Measurements from ENCODE around the gene DHRS3.

Gene DHRS3

DNA sequence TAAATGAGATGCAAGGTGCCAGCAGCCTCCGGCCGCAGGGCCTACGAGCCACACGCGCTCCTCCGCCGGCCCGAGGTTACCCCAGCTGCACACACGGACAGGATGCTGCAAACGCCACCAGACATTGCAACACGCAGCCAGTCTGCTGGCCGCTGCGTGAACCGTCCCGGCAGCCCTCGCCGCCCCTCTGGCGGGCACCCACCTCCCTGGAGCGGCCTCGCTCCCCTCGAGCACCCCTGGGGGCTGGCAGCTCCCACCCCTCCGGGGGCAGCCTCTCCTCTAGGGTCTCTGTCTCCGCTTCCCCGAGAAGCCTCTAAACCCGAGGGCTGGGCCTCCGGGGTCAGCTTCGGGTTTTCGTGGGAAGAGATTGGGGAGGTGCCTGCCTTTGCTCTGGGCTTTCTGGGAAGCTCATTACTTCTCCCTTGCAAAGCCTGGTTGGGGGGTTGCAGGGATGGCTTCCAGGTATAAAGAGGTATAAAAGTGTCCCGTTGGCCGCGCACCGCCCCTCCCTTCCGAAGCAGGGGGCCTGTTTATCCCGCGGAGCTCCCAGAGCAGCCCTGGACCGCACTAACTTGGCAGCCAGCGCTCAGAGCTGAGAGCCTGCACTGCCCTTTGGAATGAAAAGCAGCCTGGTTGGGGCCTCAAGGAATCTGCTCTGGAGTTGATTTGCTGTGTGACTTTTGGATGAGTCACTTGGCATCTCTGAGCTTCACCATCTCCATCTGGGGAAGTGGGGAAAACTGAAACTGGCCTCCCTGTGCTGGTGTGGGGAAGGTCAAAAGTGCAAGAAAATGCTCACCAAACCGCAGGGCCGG lies 21.8 kb downstream of the DHRS3 start:
- peak in 1 of 2 donors; percentile 20 for DNase-seq

DNA sequence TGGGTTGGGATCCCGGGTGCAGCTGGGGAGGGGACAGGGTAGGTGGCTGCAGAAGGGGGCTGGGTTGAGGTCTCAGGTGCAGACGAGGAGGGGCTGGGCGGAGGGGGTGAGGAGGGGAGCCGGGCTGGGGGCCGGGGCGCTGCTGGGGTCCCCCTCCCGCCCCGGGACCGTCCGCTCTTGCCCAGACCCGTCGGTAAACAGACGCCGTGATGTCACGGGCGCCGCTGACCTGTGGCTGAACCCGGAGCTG lies 22.3 kb downstream of the DHRS3 start:
- DNase-seq, result no peak

DNA sequence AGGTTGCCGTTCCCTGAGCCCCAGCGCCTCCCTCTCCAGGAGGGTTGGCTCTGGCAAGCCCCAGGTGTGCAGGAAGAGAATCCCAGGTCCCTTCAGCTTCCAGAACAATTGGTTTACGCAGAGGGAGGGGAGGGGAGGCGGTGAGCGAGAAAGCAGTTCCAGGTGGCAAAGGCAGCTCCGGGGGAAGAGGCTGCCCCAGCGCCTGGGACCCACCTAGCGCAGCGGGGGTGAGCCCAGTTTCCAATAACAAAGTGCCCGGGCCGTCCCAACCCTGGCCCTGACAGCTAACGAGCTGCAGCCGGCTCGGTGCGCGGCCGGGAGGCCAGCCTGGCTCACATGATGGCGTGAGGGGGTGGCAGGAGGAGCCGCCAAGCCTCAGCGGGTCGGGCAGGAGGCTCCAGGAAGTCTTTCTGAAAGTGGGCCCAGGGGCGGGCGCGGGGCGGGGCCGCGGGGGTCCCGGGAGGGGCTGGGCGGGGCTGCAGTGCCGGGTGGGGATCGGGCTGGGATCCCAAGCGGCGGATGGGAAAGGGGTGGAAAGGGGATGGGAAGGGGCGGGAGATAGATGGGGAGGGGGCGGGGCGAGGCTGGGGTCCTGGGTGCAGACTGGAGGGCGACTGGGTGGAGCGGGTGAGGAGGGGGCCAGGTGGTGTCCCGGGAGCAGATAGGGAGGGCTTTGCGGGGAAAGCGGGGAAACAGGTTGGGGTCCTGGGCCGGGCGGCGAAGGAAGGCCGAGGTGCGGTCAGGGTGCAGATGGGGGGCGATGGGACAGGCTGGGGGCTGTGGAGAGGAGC lies 22.8 kb downstream of the DHRS3 start:
- no peak for DNase-seq

DNA sequence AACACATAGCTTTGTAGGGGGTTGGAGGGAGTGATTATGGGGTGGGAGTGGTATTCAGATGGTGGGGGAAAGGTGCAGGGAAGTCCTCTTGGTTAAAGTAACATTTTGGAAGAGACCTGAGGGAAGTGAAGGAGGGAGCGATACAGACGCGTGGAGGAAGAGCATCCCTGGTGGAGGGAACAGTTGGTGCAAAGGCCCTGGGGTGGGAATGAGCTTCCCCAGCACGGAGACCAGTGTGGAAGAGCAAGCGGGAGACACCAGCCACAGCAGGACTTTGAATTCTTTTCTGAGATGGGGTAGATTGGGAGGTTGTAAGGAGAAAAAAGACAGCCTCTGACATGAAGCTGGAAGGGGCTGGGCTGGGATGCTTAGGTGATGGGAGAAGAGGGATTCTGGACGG lies 23.5 kb downstream of the DHRS3 start:
- DNase-seq, result no peak

DNA sequence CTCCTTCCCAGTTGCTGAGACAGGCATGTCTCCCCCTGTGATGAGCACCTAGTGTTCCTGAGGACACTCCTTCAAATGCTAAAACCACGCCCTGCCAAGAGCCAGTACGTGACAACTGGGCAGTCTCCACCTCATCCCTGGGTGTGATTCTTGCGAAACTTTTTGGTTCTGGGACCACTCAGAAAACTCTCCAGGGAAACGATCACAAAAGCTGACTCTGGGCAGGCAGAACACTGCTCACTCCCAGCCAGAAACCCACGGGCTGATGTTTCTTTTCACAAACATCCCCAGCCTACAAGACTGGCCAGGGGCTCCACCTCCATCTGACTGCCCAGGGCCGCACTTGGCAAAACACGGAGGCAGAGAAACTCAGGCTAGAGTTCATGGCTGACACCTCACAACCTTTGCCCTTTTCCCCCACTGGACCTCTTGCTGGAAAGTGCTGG lies 24.4 kb downstream of the DHRS3 start:
- no peak for DNase-seq

DNA sequence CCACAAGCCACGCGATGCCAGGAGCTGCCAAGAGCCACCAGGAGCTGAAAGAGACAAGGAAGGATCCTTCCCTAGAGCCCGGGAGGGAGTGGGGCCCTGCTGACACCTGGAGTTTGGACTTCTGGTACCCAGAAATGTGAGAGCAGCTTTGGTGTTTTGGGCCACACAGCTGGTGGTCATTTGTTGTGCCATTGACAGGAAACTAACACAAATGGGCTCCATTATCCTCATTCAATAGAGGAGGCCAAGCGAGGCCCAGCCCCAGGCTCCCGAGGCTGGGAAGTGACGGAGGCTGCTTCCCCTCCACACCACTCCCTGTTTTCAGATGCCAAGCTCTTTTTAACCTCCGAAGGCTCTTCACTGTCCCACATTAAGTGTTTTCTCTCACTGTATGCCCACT lies 25.5 kb downstream of the DHRS3 start:
- DNase-seq, result no peak

DNA sequence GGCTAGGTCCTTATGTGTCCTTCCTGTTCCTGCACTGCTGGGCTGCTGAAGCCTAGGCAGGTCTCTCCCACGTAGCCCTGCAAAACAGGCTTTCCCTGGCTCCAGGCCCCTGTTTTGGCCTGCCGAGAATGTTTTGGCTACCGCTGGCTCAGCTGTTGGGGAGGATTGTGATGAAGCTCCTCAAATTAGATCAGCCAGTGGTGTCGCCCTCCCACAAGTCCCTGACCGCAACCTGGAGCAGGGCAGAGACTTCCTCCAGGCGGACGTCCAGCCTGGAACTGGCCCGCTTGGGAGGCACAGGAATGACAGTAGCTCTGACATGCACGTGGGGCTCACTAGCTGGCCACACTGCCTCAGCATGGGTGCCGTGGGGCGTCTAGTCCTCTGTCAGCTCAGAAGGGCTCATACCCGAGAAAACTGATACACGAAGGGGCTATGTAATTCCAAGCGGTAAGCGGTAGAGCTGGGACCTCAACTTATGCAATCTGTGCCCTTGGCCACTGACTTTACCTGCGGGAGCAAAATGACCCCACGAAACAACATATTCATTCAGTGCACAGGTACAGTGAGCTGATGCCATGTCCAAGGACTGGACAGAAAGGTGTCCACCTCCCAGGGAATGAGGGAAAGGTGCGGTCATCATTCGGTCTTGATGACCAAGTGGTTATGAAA lies 26.6 kb downstream of the DHRS3 start:
- no peak for DNase-seq

DNA sequence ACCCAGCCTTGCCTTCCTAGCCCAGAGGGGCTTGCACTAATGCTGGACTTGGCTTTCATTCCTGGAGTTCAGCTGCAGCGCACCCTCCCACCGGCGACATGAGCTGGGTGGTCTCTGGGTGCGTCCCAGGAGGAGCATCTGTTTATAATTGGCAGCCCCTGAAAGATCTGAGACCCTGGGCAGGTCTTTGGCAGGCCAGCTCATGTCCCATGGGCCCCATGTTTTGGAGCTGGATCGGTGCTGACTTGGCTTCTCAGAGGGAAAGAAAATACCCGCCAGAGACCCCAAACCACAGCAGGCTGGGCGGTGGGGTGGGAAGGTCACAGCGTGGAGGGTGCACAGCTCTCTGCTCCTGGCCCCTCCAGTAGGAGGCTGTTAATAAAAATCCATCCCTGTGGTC lies 29.3 kb downstream of the DHRS3 start:
- DNase-seq, result no peak

DNA sequence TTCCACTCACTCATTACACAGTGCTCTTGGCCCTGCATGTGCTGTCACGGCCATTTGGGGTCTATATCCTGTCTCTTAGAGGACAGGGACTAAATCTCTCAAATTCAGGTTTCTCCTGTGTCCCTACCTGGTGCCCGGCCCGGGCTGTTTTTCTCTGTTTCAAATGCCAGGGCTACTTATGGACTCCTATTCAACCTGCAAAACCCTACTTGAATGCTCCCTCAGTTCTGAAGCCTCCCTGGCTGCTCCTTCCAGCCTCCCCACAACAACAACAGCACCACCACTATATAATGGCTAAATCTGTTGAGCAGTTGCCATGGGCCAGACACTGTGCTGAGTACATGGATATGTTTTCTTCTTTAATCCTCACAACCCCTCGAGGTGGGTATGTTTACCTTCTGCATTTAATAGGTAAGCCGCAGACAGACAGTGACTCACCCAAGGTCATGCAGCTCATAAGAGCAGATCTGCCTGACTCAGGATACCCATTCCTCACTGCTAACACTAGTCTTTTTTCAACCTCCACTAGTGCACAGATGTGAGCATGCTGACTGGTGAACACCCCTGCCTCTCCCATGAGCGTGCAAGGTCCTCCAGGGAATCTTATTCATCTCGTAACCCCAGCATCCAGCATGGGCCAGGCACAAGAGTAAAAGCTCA lies 29.9 kb downstream of the DHRS3 start:
- DNase-seq, result no peak

DNA sequence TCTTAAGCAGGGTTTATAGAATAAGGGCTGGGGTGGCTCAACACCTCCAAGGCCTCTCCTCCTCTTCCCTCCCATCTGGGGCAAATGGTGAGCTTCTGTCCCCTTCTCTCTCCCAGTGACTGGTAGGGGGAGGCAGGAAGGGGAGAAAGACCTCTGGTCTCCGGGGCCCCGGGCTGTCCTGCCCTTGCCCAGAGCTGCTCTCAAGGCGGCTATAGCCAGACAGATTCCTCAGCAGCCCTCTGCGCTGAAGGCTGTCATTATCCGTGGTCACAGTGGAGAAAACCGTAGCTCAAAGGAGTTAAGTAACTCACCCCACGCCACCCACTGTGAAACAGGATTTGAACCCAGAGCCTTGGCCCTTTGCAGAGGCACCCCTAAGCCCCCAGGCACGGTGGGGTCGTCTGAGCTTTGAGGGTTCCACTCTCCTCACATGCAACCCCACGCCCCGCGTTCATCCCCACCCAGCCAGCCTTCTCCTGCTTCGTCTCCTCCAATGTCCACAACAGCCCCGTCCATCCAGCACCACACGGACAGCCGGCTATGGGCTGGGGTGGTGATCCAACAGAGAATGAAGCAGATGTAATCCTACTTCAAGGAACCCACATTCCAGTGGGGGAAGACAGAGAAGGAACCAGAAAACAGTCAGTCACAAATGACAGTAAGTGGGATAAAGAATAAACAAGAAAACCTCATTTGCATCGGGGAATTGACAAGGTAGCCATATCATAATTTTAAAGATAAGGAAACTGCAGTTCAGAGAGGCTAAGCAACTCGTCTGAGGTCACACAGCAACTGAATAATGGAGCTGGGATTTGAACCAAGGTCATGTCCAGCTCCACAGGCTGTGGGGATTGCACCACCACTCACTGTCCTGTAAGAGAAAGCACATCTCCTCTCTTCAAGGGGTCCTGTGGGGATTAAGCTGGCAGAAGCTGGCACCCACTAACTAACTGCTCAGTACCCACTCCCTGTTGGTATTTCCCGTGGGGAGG lies 31.8 kb downstream of the DHRS3 start:
- DNase-seq, result no peak

DNA sequence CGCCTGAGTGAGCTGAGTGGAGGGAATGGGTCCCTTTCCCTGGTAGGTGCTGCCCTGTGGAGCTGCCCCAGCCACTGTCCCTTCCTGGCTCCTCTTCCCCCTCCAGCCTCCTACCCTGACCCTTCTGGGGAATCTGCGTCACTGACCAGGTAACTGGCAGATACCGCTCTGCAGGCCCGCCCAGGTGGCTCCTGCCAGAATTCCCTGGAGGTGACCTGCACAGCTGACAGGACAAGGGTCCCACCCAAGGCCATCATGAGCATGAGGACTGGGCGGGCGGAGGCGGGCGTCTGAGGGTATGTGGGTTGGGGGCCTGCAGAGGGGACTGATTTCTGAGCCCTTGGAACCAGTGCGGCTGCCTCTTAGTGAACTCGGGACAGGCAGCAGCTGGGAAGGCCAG lies 32.5 kb downstream of the DHRS3 start:
- no peak for DNase-seq

DNA sequence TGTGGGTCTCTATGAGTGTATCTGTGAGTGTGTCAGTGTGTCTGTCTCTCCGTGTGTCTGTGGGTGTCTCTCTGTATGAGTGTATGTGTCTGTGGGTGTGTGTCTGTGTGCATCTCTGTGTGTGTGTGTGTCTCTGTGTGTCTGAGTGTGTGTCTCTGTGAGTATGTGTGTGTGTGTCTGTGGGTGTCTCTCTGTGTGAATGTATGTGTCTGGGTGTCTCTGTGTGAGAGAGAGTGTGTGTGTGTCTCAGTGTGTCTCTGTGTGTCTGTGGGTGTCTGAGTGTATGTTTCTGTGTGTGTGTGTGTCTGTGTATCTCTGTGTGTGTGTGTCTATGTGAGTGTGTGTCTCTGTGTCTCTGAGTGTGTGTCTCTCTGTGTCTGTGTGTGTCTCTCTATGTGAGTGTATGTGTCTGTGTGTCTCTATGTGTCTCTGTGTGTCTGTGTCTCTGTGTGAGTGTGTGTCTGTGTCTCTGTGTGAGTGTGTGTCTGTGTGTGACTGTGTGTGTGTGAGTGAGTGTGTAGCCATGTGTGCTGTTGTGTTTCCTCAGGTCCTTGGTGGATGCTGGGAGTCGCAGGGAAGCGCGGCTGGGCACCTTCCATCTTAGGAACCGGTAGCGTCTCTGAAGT lies 33.0 kb downstream of the DHRS3 start:
- no peak for DNase-seq

DNA sequence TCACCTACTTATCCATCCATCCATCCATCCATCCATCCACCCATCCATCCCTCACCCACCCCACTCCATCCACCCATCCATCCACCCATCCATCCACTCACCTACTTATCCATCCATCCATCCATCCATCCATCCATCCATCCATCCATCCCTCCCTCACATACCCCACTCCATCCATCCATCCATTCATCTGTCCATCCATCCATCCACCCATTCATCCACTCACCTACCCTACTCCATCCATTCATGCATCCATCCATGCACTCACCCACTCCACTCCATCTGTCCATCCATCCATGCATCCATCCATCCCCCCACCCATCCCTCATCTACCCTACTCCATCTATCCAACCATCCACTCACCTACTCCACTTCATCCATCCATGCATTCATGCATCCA lies 34.5 kb downstream of the DHRS3 start:
- DNase-seq, result no peak

DNA sequence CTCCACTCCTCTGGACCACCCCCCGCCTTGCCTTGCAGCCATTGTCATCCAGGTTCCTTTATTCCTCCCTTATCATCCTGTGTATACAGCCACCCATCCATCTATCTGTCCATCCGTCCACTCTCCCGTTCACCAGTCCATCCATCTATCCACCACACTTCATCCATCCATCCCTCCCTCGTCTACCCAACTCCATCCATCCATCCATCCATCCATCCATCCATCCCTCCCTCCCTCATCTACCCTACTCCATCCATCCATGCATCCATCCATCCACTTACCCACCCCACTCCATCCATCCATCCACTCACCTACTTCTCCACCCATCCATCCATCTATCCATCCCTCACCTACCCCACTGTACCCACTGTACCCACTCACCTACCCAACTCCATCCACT lies 35.4 kb downstream of the DHRS3 start:
- no peak for DNase-seq

DNA sequence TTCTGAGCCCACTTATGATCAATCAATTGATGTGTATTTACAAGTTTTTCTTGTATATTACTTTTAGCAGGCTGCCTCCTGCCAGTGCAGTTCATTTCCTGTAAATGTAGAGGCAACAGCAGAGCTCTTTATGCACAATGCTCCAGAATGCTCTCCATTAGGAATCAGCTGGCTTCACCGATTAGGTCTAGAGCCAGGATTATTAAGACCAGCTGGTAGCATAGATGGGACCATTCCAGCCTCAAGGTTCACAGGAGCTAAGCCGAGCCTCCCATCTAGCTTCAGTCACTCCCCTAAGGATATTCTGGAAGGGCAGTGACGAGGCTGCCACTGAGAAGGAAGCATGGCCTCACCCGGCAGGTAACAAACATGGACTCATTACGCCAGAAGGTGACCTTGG lies 36.8 kb downstream of the DHRS3 start:
- DNase-seq, result no peak

DNA sequence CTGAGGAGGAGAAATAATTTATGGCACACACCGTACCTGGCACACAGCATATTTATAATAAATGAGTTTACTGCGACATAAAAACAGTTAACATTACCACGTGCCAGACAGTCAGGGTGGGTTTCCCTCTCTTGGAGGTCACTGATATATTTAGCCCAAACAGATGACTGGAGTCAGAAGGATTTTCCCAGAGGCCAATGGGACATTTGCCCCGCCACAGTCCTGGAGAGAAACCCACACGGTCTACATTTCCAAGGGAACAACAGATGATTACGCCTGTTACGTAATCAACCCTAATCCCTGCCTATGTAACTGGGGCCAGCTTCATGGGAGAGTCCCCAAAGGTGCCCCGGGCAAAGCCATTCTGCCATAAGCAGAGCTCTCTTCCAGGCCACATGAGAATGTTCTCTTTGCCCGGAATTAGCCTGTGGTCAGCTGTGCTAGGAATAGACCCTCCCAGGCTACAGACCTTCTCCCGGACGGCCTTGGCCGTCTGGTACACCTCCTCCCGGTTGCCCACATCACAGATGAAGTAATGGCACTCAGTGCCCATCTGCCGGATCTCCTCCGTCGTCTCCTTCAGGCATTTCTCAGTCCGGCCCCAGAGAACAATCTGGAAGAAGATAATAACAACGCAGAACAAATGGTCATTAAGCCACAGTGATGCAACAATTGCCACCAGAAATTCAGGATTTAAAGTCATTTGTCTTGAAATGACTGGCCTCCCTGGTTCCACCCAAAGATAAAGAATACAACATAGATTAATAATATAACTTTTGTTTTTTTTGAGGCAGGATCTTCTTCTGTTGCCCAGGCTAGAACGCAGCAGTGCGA lies 37.7 kb downstream of the DHRS3 start:
- DNase-seq, result no peak

DNA sequence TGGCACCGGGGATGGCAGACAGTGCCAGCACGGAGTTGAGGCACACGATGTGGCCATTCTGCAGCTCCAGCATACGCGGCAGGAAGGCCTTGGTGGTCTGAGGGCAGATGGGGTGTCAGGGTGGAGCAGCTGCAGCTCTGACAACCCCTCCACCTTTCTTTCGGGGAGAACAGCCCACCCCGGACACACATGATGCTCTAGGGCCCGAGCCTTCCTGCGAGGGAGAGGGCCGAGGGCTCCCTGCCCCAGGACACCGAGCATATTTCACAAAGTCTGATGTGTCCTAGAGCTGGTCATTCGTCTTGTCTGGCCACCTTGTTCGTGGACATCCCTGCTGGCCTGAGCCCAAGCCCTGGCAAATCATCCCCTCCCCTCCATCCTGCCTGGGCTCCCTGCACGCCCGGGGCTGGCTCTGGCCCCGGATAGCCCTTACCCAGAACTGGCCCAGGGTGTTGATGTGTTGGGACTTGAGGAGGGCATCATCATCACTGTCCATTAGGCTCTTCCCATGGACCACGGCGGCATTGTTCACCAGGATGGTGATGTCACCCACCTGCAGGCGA lies 39.1 kb downstream of the DHRS3 start:
- no peak for DNase-seq

DNA sequence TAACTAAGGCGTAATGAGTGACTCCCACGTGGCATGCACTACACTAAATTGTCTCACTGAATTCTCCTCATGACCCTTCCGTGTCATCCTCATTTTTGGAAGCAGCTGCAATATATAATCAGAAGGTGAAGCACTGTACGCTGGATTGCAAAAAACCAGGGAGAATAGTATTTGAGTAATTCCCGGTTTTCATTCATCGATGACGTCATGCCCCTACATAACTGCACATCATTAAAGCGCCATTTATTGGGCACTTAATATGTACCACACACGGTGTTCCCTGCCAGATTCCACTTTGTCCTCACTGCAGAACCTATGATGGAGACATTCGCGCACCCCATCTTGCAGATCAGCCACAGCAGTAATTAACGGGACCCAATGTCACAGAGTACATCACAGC lies 41.0 kb downstream of the DHRS3 start:
- no peak for DNase-seq

DNA sequence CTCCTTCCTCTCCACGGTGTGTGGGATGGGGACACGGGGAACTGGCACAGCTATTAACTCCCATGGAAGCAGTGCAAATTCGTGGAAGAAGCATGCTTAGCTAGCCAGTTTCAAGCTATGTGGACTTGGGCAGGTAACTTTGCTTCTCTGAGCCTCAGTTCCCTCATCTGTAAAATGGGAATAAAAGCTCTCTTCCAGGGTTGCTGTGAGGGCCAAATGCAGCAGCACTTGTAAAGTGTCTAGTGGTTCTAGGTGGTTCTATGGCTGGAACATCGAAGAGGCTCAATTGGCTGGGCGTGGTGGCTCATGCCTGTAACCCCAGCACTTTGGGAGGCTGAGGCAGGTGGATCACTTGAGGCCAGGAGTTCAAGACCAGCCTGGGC lies 43.3 kb downstream of the DHRS3 start:
- DNase-seq, result no peak

DNA sequence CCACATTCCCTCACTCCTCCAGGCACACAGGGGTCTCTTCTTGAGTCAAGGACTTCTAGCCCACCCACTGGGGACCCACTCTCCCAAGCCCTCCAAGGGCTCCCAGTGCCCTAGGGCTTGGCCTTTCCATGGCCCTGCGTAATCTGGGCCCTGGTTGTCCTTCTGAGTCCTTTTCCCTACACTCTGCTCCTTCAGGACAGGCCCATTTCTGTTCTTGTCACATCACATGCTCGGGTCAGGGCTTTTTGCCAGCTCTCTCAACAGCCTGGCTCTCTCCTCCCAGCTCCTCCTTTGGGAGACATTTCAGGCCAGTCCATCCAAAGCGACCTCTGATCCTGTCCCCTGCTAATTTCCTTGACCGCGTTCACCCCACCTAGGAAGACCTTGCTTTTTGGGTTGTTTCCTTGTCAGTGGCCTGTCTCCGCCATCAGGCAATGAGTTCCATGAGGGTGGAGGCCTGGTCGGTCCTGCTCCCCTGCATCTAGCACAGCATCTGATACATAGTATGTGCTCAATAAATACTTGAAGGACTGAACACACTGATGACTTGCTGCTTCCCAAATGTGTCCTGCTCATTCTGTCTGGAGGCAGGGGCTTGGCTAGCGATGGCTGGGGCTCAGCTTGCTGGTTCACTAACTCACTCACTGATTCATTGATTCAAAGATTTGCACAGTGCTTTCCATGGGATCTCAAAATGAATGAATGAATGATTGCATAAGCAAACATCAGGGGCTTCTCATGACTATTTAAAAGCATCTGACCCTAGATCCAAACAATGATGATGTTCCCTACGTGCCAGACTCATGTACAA lies 44.8 kb downstream of the DHRS3 start:
- no peak for DNase-seq

All from bone marrow (tissue), 2 donors.